GM06990 (cell line): ENCODE data around the gene TBCB.

Experiments used
- DNase-seq: peaks from one replicate; pipeline ENCODE4 v3.0.0-alpha.2; 2011; ENCODE audit not compliant: insufficient read length; ENCODE audit errors: extremely low read depth
- H3K27me3 ChIP-seq: replicated peaks from 2 replicates; pipeline ENCODE4 v1.6.0; 2011; ENCODE audit warnings: low read length; ENCODE audit not compliant: control insufficient read depth, insufficient read depth
- H3K36me3 ChIP-seq: 2 replicates; pipeline ENCODE4 v1.5.1; 2011; ENCODE audit warnings: low read length; ENCODE audit not compliant: control insufficient read depth, insufficient read depth
- H3K4me3 ChIP-seq: replicated peaks from 2 replicates; pipeline ENCODE4 v1.5.1; 2011; ENCODE audit warnings: low read depth, mild to moderate bottlenecking, control low read depth, low read length
- CTCF ChIP-seq: IDR thresholded peaks from 2 replicates; pipeline ENCODE4 v1.5.1; 2011; ENCODE audit warnings: low read length, control low read depth, mild to moderate bottlenecking, inconsistent platforms; ENCODE audit not compliant: insufficient read depth, poor library complexity, severe bottlenecking

The TBCB gene

GRCh38 chr19:36149673-36150406 lies 34.6 kb downstream of the TBCB start:
- Histone ChIP-seq H3K4me3 (no peak overlapping the region), H3K36me3 (peaks cover 37% of the 10 kb centered on the region), H3K27me3 (no peaks in the 10 kb centered on the region)
- DNase-seq, result no peak
- TF ChIP-seq CTCF, result no peak

DNA sequence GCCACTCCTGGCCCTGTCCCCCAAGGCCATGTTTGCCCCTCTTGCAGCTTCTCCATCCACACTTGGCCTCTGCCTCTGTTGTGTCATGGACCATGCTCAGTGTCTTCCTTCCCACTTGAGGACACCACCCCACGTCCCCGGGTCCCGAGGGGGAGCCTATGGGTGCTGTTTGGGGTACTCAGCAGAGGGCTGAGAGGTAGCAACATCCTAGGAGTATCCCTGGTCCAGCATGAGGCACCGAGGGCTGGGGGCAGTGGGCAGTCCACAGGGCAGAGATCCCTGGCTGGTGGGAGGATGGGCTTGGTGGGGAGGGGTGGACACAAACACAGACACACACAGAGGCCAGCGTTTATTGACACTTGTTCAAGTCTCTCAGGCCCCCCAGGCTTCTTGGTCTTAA lies 35.3 kb downstream of the TBCB start:
- Histone ChIP-seq H3K36me3 (peaks cover 36% of the 10 kb centered on the region), H3K4me3 (no peak overlapping the region), H3K27me3 (no peaks in the 10 kb centered on the region)
- TF ChIP-seq CTCF, result no peak
- no peak for DNase-seq

DNA sequence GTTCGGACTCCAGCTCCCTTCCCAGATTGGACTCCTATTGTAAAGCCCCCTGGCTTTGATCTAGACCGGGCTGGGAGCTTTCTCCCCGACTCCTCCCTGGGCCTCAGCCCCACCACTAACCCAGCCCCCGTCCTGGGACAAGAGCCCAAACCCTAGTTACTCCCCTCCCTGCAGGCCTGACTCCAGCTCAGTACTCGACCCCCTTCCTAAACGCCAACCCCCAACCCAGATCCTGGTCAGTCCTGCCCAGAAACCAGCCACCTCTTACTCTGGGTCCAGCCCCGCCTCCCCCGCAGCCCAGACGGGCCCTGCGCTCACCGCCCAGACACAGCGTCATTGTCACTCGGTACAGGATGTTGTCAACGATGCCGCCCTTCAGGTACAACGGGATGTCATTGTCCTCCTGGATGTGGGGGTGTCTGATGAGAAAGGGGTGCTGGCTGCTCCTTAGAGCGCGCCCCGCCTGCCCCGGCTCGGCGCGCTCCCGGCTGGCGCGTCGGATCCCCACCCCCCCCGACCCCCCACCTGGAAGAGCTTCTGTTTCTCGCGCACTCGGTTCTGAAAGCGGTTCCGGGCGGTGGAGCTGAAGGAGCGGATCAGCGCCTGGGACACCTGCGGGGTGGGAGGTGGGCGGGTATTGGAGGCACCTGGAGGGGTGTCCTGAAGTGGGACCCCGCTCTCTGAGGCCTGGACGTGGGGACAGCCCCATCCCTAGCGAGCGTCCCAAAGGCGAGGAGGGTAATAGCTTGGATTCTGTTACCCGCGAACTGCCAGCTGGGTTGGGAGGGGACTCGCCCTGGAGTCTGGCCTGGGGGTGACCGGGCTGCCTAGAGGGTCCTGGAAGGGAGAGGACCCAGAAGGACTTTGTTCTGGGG lies 36.1 kb downstream of the TBCB start:
- peaks cover 29% of the 10 kb centered on the region for H3K36me3 ChIP-seq
- DNase-seq, result no peak
- no peak overlapping the region for H3K4me3 ChIP-seq
- TF ChIP-seq CTCF, result no peak
- H3K27me3 ChIP-seq, result no peaks in the 10 kb centered on the region

- DNase-seq, result no peak
- no peak for TF ChIP-seq CTCF
- H3K27me3 ChIP-seq, result no peaks in the 10 kb centered on the region
- H3K4me3 ChIP-seq, result no peak overlapping the region
- peaks cover 25% of the 10 kb centered on the region for H3K36me3 ChIP-seq
These were observed 36.7 kb downstream of the TBCB start for GRCh38 chr19:36152019-36152351.

GRCh38 chr19:36152352-36153091 lies 37.3 kb downstream of the TBCB start, which contains the start of gene COX7A1:
COX7A1 (minus strand) TSS chr19:36152447; CDS start chr19:36152407, 40 bp downstream.
- no peak for DNase-seq
- Histone ChIP-seq H3K4me3 (no peak within 1 kb of the TSS), H3K36me3 (peaks cover 23% of the 10 kb centered on the region), H3K27me3 (no peaks in the 10 kb centered on the region)
- TF ChIP-seq CTCF, result no peak
